Type B pancreatic cell (in vitro differentiated cells): ENCODE results near the gene FALEC. TPM values are rescaled to one million over a fixed set of nuclear protein-coding genes. Genes with fewer than 3 reads are reported as not detected.

ENCODE experiments used
- DNase-seq: peaks from one replicate; pipeline ENCODE4 v3.0.0; 2021; ENCODE audit warnings: mixed read lengths; ENCODE audit not compliant: unreplicated experiment; ENCODE audit errors: extremely low spot score
- H3K27ac Mint-ChIP-seq: 2 replicates; pipeline ENCODE4 v1.8.0; 2021; ENCODE audit warnings: mild to moderate bottlenecking, mixed read lengths
- H3K27me3 Mint-ChIP-seq: 2 replicates; pipeline ENCODE4 v1.8.0; 2021; ENCODE audit warnings: mixed read lengths
- H3K36me3 Mint-ChIP-seq: 2 replicates; pipeline ENCODE4 v1.8.0; 2021; ENCODE audit warnings: mixed read lengths
- H3K4me1 Mint-ChIP-seq: one replicate; pipeline ENCODE4 v1.8.0; 2021; ENCODE audit warnings: mixed read lengths; ENCODE audit not compliant: unreplicated experiment
- H3K4me3 Mint-ChIP-seq: 2 replicates; pipeline ENCODE4 v1.8.0; 2021; ENCODE audit warnings: mild to moderate bottlenecking, mixed read lengths
- H3K9me3 Mint-ChIP-seq: 2 replicates; pipeline ENCODE4 v1.8.0; 2021; ENCODE audit warnings: mixed read lengths
- total RNA-seq: library from RNA; stranded (reverse); gene quantifications from 2 replicates; pipeline ENCODE4 v1.2.1, GENCODE V29; 2021; ENCODE audit warnings: low replicate concordance
- TF ChIP-seq, protein P1 (sequence below): fragments of 200-600 bp; sonication (generic); conservative IDR thresholded peaks from 2 replicates; pipeline ENCODE4 v1.5.0; 2021; ENCODE audit warnings: antibody characterized with exemption, mild to moderate bottlenecking

Gene FALEC
- total RNA-seq, 1 donor from 2014 or later: 0.80 TPM

DNA sequence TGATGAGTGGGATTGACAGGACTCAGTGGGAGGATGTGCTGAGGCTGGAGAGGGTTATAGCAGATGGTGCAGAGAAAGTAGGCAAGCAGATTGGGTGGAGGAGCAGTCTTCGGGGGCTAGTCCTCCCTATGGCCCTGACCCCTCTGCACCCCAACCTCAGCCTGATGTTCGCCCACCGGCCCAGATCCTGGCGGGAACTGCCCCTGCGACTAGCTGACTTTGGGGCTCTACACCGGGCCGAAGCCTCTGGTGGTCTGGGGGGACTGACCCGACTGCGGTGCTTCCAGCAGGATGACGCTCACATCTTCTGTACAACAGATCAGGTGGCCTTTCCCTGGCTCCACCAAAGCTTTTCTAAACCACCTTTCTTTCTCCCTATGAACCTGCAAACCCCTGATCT lies 17.2 kb upstream of the FALEC start:
- no peaks in the 10 kb centered on the region for H3K4me1 Mint-ChIP-seq
- TF ChIP-seq, protein P1, sequence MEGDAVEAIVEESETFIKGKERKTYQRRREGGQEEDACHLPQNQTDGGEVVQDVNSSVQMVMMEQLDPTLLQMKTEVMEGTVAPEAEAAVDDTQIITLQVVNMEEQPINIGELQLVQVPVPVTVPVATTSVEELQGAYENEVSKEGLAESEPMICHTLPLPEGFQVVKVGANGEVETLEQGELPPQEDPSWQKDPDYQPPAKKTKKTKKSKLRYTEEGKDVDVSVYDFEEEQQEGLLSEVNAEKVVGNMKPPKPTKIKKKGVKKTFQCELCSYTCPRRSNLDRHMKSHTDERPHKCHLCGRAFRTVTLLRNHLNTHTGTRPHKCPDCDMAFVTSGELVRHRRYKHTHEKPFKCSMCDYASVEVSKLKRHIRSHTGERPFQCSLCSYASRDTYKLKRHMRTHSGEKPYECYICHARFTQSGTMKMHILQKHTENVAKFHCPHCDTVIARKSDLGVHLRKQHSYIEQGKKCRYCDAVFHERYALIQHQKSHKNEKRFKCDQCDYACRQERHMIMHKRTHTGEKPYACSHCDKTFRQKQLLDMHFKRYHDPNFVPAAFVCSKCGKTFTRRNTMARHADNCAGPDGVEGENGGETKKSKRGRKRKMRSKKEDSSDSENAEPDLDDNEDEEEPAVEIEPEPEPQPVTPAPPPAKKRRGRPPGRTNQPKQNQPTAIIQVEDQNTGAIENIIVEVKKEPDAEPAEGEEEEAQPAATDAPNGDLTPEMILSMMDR: no peak
- H3K9me3 Mint-ChIP-seq: no peaks in the 10 kb centered on the region
- H3K27ac Mint-ChIP-seq: no peak overlapping the region
- no peak overlapping the region for H3K4me3 Mint-ChIP-seq
- peaks cover 30% of the 10 kb centered on the region for H3K36me3 Mint-ChIP-seq
- no peaks in the 10 kb centered on the region for H3K27me3 Mint-ChIP-seq
- no peak for DNase-seq

DNA sequence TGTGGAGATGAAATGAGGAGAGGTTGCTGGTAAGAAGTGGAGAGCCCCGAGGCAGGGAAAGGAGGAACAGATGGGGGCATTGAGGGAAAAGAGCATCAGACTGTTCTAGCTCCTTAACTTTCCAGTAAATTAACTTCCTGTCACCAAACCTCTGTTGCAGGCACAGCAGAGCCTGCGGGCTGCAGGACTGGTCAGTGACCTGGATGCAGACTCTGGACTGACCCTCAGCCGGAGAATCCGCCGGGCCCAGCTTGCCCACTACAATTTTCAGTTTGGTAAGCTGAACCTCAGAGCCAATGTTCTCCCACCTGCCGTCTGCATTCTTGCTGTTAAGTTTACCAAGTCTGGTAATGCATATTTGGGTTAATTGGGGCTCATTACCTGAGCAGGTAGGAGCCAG lies 10.1 kb upstream of the FALEC start:
- H3K36me3 Mint-ChIP-seq: peaks cover 30% of the 10 kb centered on the region
- no peaks in the 10 kb centered on the region for H3K9me3 Mint-ChIP-seq
- DNase-seq: no peak
- no peaks in the 10 kb centered on the region for H3K27me3 Mint-ChIP-seq
- no peak overlapping the region for H3K4me3 Mint-ChIP-seq
- TF ChIP-seq, protein P1: no peak
- peaks cover 25% of the 10 kb centered on the region for H3K4me1 Mint-ChIP-seq
- H3K27ac Mint-ChIP-seq: no peak overlapping the region

DNA sequence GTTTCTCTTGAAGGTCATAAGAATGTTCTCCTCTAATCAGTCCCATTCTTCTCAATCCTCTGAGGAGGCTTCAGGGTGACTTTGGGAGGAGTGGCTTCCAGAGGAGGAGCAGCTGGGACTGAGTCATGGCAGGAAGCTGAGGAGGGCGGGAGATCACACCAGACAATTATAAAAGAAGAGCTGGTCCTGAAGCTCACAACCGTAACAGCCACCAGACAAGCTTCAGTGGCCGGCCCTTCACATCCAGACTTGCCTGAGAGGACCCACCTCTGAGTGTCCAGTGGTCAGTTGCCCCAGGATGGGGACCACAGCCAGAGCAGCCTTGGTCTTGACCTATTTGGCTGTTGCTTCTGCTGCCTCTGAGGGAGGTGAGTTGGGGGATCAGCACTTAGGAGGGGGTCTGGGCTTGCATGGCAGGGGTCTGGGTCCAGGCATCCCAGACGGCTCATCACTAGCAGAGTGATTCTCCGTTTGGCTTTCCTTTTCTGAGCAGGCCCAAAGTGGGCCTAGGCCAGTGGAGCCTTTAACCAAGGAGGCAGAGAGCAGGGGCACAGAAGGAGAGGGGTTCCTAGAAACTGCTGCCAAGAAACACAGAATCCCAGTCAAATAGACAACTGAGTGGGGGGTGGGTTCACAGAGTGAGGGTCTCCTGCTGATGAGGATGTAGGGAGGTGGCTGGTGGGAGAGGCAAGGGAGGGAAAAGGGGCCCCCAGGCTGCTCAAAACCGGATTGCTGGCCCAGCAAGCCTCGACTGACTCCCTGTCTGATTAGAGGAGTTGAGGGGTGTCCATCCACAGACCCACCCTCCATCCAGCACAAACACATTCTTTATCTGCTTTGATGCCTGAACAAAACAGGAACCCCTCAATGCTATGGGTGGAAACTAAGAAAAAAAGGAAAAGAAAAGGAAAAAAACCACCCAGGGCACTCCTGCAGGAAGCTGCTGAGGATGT lies 7.4 kb upstream of the FALEC start, which contains the start of gene ECM1:
ECM1 (plus strand) TSS at position 198 of the 953 bp plus-strand sequence; CDS start at position 299, 101 bp downstream.
- H3K27ac Mint-ChIP-seq: peak within 1 kb of the TSS; percentile 77
- no peak for DNase-seq
- peaks cover 25% of the 10 kb centered on the region for H3K4me1 Mint-ChIP-seq
- peaks cover 31% of the 10 kb centered on the region for H3K36me3 Mint-ChIP-seq
- TF ChIP-seq, protein P1: no peak
- H3K27me3 Mint-ChIP-seq: no peaks in the 10 kb centered on the region
- H3K9me3 Mint-ChIP-seq: no peaks in the 10 kb centered on the region
- H3K4me3 Mint-ChIP-seq: peak within 1 kb of the TSS; percentile 46

DNA sequence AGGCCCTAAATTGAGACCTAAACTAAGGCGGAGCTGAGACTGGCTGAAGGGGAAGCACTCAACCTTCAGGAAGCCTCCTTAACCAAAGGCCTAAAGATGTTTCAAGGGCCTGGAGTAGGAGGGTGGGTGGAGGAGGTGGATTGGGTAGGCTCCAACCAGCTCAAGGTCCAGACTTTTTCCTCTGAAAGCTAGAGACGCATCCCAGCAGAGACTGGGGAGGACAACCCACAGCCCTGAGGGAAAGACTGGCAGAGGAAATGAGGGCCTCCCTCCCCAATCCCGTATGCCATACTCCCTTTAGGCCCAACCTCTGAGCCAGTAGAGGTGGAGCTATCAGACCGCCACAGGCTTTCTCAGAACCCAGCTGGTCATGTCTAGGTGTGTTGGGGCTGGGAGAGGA lies 6.6 kb upstream of the FALEC start:
- Mint-ChIP-seq H3K36me3 (peaks cover 34% of the 10 kb centered on the region), H3K4me1 (peaks cover 30% of the 10 kb centered on the region), H3K4me3 (no peak overlapping the region), H3K27me3 (no peaks in the 10 kb centered on the region), H3K27ac (peak overlapping the region; percentile 41), H3K9me3 (no peaks in the 10 kb centered on the region)
- DNase-seq: no peak
- TF ChIP-seq, protein P1: no peak

DNA sequence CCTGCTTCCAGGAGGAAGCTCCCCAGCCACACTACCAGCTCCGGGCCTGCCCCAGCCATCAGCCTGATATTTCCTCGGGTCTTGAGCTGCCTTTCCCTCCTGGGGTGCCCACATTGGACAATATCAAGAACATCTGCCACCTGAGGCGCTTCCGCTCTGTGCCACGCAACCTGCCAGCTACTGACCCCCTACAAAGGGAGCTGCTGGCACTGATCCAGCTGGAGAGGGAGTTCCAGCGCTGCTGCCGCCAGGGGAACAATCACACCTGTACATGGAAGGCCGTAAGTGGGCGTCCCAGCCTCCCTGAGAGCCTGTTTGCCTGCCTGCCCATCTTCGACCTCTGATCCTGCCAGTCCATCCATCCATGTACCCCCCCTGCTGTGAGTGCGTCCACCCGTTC lies 4.0 kb upstream of the FALEC start:
- Mint-ChIP-seq H3K4me1 (peaks cover 28% of the 10 kb centered on the region), H3K4me3 (peak overlapping the region; percentile 40), H3K27me3 (no peaks in the 10 kb centered on the region), H3K36me3 (peaks cover 28% of the 10 kb centered on the region), H3K27ac (no peak overlapping the region), H3K9me3 (no peaks in the 10 kb centered on the region)
- DNase-seq: no peak
- TF ChIP-seq, protein P1: no peak
